ENCODE results near the gene DEXI.

DEXI gene

GRCh38 chr16:10972819-10973464, 30.7 kb upstream of the DEXI start:
- TF ChIP-seq, protein P1, sequence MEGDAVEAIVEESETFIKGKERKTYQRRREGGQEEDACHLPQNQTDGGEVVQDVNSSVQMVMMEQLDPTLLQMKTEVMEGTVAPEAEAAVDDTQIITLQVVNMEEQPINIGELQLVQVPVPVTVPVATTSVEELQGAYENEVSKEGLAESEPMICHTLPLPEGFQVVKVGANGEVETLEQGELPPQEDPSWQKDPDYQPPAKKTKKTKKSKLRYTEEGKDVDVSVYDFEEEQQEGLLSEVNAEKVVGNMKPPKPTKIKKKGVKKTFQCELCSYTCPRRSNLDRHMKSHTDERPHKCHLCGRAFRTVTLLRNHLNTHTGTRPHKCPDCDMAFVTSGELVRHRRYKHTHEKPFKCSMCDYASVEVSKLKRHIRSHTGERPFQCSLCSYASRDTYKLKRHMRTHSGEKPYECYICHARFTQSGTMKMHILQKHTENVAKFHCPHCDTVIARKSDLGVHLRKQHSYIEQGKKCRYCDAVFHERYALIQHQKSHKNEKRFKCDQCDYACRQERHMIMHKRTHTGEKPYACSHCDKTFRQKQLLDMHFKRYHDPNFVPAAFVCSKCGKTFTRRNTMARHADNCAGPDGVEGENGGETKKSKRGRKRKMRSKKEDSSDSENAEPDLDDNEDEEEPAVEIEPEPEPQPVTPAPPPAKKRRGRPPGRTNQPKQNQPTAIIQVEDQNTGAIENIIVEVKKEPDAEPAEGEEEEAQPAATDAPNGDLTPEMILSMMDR (IDR thresholded peaks at IDR 0.05), result no peak
- peaks cover 5 to 21% (median 18%) of the 10 kb centered on the region in 3 donors for H3K36me3 ChIP-seq
- H3K4me3 ChIP-seq, result no peak overlapping the region
- intact Hi-C loops (cut with DNase I; ENCODE audit: low total_unique reads), result loop anchor here (10.0 kb wide), 1 partner anchor 372 kb away; the partner anchor contains the start of gene RMI2
- no peak for DNase-seq
- H3K4me1 ChIP-seq, result peaks cover 0 to 26% (median 12%) of the 10 kb centered on the region in 4 donors
- no peaks in the 10 kb centered on the region for H3K9me3 ChIP-seq
- H3K27me3 ChIP-seq, result no peaks in the 10 kb centered on the region
- peak overlapping the region; percentile 47 to 49 for H3K27ac ChIP-seq

- Histone ChIP-seq H3K4me3 (no peak overlapping the region), H3K9me3 (no peaks in the 10 kb centered on the region), H3K36me3 (peaks cover 2 to 16% (median 14%) of the 10 kb centered on the region in 3 donors), H3K27ac (peak overlapping the region; percentile 47 to 49), H3K27me3 (no peaks in the 10 kb centered on the region), H3K4me1 (peaks cover 0 to 26% (median 12%) of the 10 kb centered on the region in 4 donors)
- intact Hi-C loops (cut with DNase I; ENCODE audit: low total_unique reads), result loop anchor here (10.0 kb wide), 1 partner anchor 373 kb away; the partner anchor contains the start of gene RMI2
- DNase-seq, result no peak
- TF ChIP-seq, protein P1 (IDR thresholded peaks at IDR 0.05), result no peak
Measured at GRCh38 chr16:10972108-10972818, 30.0 kb upstream of the DEXI start.

GRCh38 chr16:10971560-10971961, 29.3 kb upstream of the DEXI start:
- no peaks in the 10 kb centered on the region for H3K27me3 ChIP-seq
- intact Hi-C loops (cut with DNase I; ENCODE audit: low total_unique reads), result loop anchor here (2.0 to 10.0 kb wide), 2 partner anchors 285 to 373 kb away; partner anchors contain the start of genes RMI2 and SOCS1
- peak overlapping the region; percentile 47 to 49 for H3K27ac ChIP-seq
- TF ChIP-seq, protein P1 (IDR thresholded peaks at IDR 0.05), result peak; percentile 79 to 91
- peaks cover 0 to 26% (median 12%) of the 10 kb centered on the region in 4 donors for H3K4me1 ChIP-seq
- no peaks in the 10 kb centered on the region for H3K9me3 ChIP-seq
- peaks cover 0 to 12% (median 12%) of the 10 kb centered on the region in 3 donors for H3K36me3 ChIP-seq
- peak; percentile 60 to 72 for DNase-seq
- H3K4me3 ChIP-seq, result no peak overlapping the region

DNA sequence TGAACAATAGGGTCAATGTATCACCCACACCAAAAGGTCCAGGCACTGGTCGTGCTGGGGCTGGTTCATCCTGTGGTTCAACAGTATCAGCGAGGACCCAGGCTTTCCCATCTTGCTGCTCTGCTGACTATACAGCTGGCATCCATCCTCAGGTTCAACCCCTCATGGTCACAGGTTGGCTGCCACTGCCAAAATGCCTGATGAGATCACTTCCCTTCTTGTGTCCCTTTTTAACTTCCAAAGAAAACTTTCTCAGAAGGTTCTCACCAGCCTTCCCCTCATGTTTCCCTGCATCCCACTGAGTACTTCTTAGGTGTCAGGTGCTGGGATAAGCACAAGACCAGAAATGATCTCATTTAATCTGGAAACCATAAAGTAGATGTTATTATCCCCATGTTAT, 27.8 kb upstream of the DEXI start:
- no peaks in the 10 kb centered on the region for H3K9me3 ChIP-seq
- no peak overlapping the region for H3K4me3 ChIP-seq
- TF ChIP-seq, protein P1 (IDR thresholded peaks at IDR 0.05), result no peak
- H3K36me3 ChIP-seq, result peaks cover 0 to 14% (median 7%) of the 10 kb centered on the region in 3 donors
- H3K4me1 ChIP-seq, result peaks cover 0 to 26% (median 12%) of the 10 kb centered on the region in 4 donors
- DNase-seq, result peak in 1 of 2 donors; percentile 63
- no peaks in the 10 kb centered on the region for H3K27me3 ChIP-seq
- H3K27ac ChIP-seq, result peak overlapping the region in 1 of 2 donors; percentile 29
- intact Hi-C loops (cut with DNase I; ENCODE audit: low total_unique reads), result loop anchor here (2.0 to 10.0 kb wide), 2 partner anchors 287 to 375 kb away; partner anchors contain the start of genes RMI2 and SOCS1

- H3K4me1 ChIP-seq, result peaks cover 0 to 26% (median 12%) of the 10 kb centered on the region in 4 donors
- H3K36me3 ChIP-seq, result peaks cover 0 to 14% (median 3%) of the 10 kb centered on the region in 3 donors
- H3K9me3 ChIP-seq, result no peaks in the 10 kb centered on the region
- no peak for DNase-seq
- intact Hi-C loops (cut with DNase I; ENCODE audit: low total_unique reads), result loop anchor here (2.0 to 10.0 kb wide), 3 partner anchors 287 to 425 kb away; partner anchors contain the start of genes RMI2 and SOCS1
- TF ChIP-seq, protein P1 (IDR thresholded peaks at IDR 0.05), result no peak
- H3K27ac ChIP-seq, result peak overlapping the region in 1 of 2 donors; percentile 29
- no peaks in the 10 kb centered on the region for H3K27me3 ChIP-seq
- no peak overlapping the region for H3K4me3 ChIP-seq
Measured at GRCh38 chr16:10969615-10970014, 27.3 kb upstream of the DEXI start.
